HEK293 (cell line): ENCODE data around the gene ITGA11.

Source experiments
- CTCF ChIA-PET: fragments of 350-600 bp; formaldehyde crosslinking; extraction: SDS; loops from one replicate; lab custom pipeline; 2021; ENCODE audit warnings: antibody characterized with exemption; lab: Yijun Ruan, JAX
- POLR2A ChIA-PET: fragments of 300-600 bp; formaldehyde crosslinking; extraction: SDS; loops from one replicate; lab custom pipeline; 2020; ENCODE audit warnings: antibody characterized with exemption, inconsistent platforms; lab: Yijun Ruan, JAX
- H3K27ac ChIP-seq: fragments of 200-500 bp; sonication (Bioruptor generic); 2 replicates; pipeline ENCODE4 v1.5.1; 2014; ENCODE audit warnings: low read depth, low read length, control low read depth, inconsistent platforms; ENCODE audit errors: extremely low read depth
- H3K36me3 ChIP-seq, 2 experiments: fragments of 200-500 bp in 1 of 2; sonication (Bioruptor generic) in 1 of 2; 1 replicate in 1 of 2; 2 replicates in 1 of 2; pipeline ENCODE4 v1.5.1; 2014 to 2017; ENCODE audit warnings: inconsistent platforms in 2 of 2, low read length in 2 of 2; ENCODE audit not compliant: control insufficient read depth in 2 of 2, insufficient read depth in 1 of 2
- H3K4me1 ChIP-seq: fragments of 200-500 bp; sonication (Bioruptor generic); 2 replicates; pipeline ENCODE4 v1.5.1; 2014; ENCODE audit warnings: mild to moderate bottlenecking, low read length, inconsistent platforms; ENCODE audit not compliant: control insufficient read depth, insufficient read depth
- H3K4me3 ChIP-seq: 2 replicates; pipeline ENCODE4 v1.5.1; 2011; ENCODE audit warnings: low read depth, mild to moderate bottlenecking, control low read depth, low read length, moderate library complexity
- H3K9me3 ChIP-seq: fragments of 200-500 bp; sonication (Bioruptor generic); 2 replicates; pipeline ENCODE4 v1.5.1; 2014; ENCODE audit warnings: low read depth, low read length, inconsistent platforms; ENCODE audit not compliant: control insufficient read depth, insufficient read depth
- GLIS1 ChIP-seq: fragments of 450-650 bp; formaldehyde crosslinking; IDR thresholded peaks from 2 replicates; pipeline ENCODE4 v1.5.1; 2016; ENCODE audit warnings: missing biosample characterization, missing genetic modification characterization
- PATZ1 ChIP-seq: fragments of 450-650 bp; formaldehyde crosslinking; IDR thresholded peaks from 2 replicates; pipeline ENCODE4 v1.5.1; 2016; ENCODE audit warnings: missing biosample characterization, missing genetic modification characterization
- SALL2 ChIP-seq: fragments of 450-650 bp; formaldehyde crosslinking; IDR thresholded peaks from 2 replicates; pipeline ENCODE4 v1.5.0; 2017; ENCODE audit warnings: missing biosample characterization, mild to moderate bottlenecking, missing genetic modification characterization, borderline replicate concordance
- ZBTB6 ChIP-seq: fragments of 450-650 bp; formaldehyde crosslinking; IDR thresholded peaks from 2 replicates; pipeline ENCODE4 v1.5.1; 2017; ENCODE audit warnings: missing biosample characterization, missing genetic modification characterization
- ZEB2 ChIP-seq: fragments of 450-650 bp; formaldehyde crosslinking; IDR thresholded peaks from 2 replicates; pipeline ENCODE4 v1.5.1; 2016; ENCODE audit warnings: missing biosample characterization, missing genetic modification characterization
- ZFP3 ChIP-seq: fragments of 450-650 bp; formaldehyde crosslinking; IDR thresholded peaks from 2 replicates; pipeline ENCODE4 v1.5.1; 2016; ENCODE audit warnings: low read depth, missing biosample characterization, missing genetic modification characterization
- ZNF16 ChIP-seq: fragments of 450-650 bp; formaldehyde crosslinking; IDR thresholded peaks from 2 replicates; pipeline ENCODE4 v1.5.1; 2016; ENCODE audit warnings: low read depth, missing biosample characterization, missing genetic modification characterization
- ZNF239 ChIP-seq: fragments of 450-650 bp; formaldehyde crosslinking; IDR thresholded peaks from 2 replicates; pipeline ENCODE4 v1.5.1; 2016; ENCODE audit warnings: missing biosample characterization, missing genetic modification characterization
- ZNF280C ChIP-seq: fragments of 450-650 bp; formaldehyde crosslinking; IDR thresholded peaks from 2 replicates; pipeline ENCODE4 v1.5.1; 2016; ENCODE audit warnings: missing biosample characterization, missing genetic modification characterization
- ZNF324 ChIP-seq: fragments of 450-650 bp; formaldehyde crosslinking; IDR thresholded peaks from 2 replicates; pipeline ENCODE4 v1.5.1; 2016; ENCODE audit warnings: missing biosample characterization, missing genetic modification characterization
- ZNF398 ChIP-seq: fragments of 450-650 bp; formaldehyde crosslinking; IDR thresholded peaks from 2 replicates; pipeline ENCODE4 v1.5.1; 2017; ENCODE audit warnings: missing biosample characterization, missing genetic modification characterization
- ZNF423 ChIP-seq: fragments of 450-650 bp; formaldehyde crosslinking; IDR thresholded peaks from 2 replicates; pipeline ENCODE4 v1.5.1; 2016; ENCODE audit warnings: missing biosample characterization, missing genetic modification characterization
- ZNF433 ChIP-seq: fragments of 450-650 bp; formaldehyde crosslinking; IDR thresholded peaks from 2 replicates; pipeline ENCODE4 v1.5.1; 2016; ENCODE audit warnings: missing biosample characterization, missing genetic modification characterization, low read depth
- ZNF560 ChIP-seq: fragments of 450-650 bp; formaldehyde crosslinking; IDR thresholded peaks from 2 replicates; pipeline ENCODE4 v1.5.1; 2017; ENCODE audit warnings: missing biosample characterization, missing genetic modification characterization, borderline replicate concordance
- ZNF561 ChIP-seq: fragments of 450-650 bp; IDR thresholded peaks from 2 replicates; pipeline ENCODE4 v1.5.1; 2018; ENCODE audit warnings: missing biosample characterization, missing genetic modification characterization, borderline replicate concordance
- ZNF623 ChIP-seq: fragments of 450-650 bp; formaldehyde crosslinking; IDR thresholded peaks from 2 replicates; pipeline ENCODE4 v1.5.1; 2016; ENCODE audit warnings: missing biosample characterization, missing genetic modification characterization
- ZNF654 ChIP-seq: fragments of 450-650 bp; formaldehyde crosslinking; IDR thresholded peaks from 2 replicates; pipeline ENCODE4 v1.5.1; 2016; ENCODE audit warnings: low read depth, missing biosample characterization, missing genetic modification characterization
- ZNF701 ChIP-seq: fragments of 450-650 bp; formaldehyde crosslinking; IDR thresholded peaks from 2 replicates; pipeline ENCODE4 v1.5.1; 2016; ENCODE audit warnings: missing biosample characterization, missing genetic modification characterization
- ZNF830 ChIP-seq: fragments of 450-650 bp; IDR thresholded peaks from 2 replicates; pipeline ENCODE4 v1.5.0; 2018; ENCODE audit warnings: missing biosample characterization, missing genetic modification characterization, low read depth, mild to moderate bottlenecking, moderate library complexity
- ZSCAN16 ChIP-seq: fragments of 450-650 bp; formaldehyde crosslinking; IDR thresholded peaks from 2 replicates; pipeline ENCODE4 v1.5.1; 2016; ENCODE audit warnings: missing biosample characterization, missing genetic modification characterization
- ZSCAN5A ChIP-seq: fragments of 450-650 bp; formaldehyde crosslinking; IDR thresholded peaks from 2 replicates; pipeline ENCODE4 v1.5.1; 2016; ENCODE audit warnings: missing biosample characterization, missing genetic modification characterization
- TF ChIP-seq, protein P1 (sequence below): fragments of 450-650 bp; formaldehyde crosslinking; IDR thresholded peaks from 2 replicates; pipeline ENCODE4 v1.5.1; 2016; ENCODE audit warnings: missing biosample characterization, missing genetic modification characterization
- TF ChIP-seq, protein P2 (sequence below): fragments of 450-650 bp; formaldehyde crosslinking; IDR thresholded peaks from 2 replicates; pipeline ENCODE4 v1.5.1; 2016; ENCODE audit warnings: missing biosample characterization, missing genetic modification characterization
- TF ChIP-seq, protein P3 (sequence below): IDR thresholded peaks from 2 replicates; pipeline ENCODE4 v1.6.1; 2011; ENCODE audit warnings: mild to moderate bottlenecking, low read depth, low read length, borderline replicate concordance

ITGA11 gene

DNA sequence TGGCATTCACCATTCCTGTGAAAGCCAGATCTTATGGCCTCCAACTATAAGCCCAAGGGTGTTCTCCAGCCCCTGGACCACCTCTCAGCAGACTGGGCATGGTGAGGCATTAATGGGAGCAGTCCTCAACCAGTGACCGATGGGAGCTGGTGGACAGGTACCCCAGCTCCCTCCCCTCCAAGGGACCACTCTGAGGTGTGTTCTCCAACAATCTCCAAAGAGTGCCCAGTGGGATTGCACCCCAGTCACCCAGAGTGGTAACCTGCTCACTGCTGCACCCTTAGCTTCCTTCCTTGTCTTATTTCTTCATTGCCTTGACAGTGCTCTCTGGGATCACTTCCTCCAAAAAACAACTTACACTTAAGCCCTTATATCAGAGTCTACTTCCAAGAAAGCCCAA is 8.2 kb upstream of the ITGA11 start:
- CTCF ChIA-PET = no interaction called here
- Histone ChIP-seq H3K27ac (no peak overlapping the region), H3K4me1 (no peaks in the 10 kb centered on the region), H3K4me3 (no peak overlapping the region), H3K9me3 (no peaks in the 10 kb centered on the region), H3K36me3 (no peaks in the 10 kb centered on the region)
- no peak for TF ChIP-seq ZNF561 (tag by site-specific recombination)
- no peak for TF ChIP-seq ZFP3 (tag by site-specific recombination)
- no peak for TF ChIP-seq ZSCAN5A
- no peak for TF ChIP-seq ZNF324 (tag by site-specific recombination)
- TF ChIP-seq, protein P1, sequence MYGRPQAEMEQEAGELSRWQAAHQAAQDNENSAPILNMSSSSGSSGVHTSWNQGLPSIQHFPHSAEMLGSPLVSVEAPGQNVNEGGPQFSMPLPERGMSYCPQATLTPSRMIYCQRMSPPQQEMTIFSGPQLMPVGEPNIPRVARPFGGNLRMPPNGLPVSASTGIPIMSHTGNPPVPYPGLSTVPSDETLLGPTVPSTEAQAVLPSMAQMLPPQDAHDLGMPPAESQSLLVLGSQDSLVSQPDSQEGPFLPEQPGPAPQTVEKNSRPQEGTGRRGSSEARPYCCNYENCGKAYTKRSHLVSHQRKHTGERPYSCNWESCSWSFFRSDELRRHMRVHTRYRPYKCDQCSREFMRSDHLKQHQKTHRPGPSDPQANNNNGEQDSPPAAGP = no peak
- TF ChIP-seq ZNF423 = no peak
- no peak for TF ChIP-seq ZNF433 (tag by site-specific recombination)
- TF ChIP-seq GLIS1 (tag by site-specific recombination) = no peak
- TF ChIP-seq ZSCAN16 (tag by site-specific recombination) = no peak
- TF ChIP-seq ZNF560 = no peak
- no peak for TF ChIP-seq SALL2
- no peak for TF ChIP-seq ZBTB6 (tag by site-specific recombination)
- TF ChIP-seq ZNF654 = no peak
- POLR2A ChIA-PET = no interaction called here

GRCh38 chr15:68439506-68439905 is 7.5 kb upstream of the ITGA11 start:
- ChIA-PET POLR2A (no interaction called here), CTCF (no interaction called here)
- TF ChIP-seq, protein P2, sequence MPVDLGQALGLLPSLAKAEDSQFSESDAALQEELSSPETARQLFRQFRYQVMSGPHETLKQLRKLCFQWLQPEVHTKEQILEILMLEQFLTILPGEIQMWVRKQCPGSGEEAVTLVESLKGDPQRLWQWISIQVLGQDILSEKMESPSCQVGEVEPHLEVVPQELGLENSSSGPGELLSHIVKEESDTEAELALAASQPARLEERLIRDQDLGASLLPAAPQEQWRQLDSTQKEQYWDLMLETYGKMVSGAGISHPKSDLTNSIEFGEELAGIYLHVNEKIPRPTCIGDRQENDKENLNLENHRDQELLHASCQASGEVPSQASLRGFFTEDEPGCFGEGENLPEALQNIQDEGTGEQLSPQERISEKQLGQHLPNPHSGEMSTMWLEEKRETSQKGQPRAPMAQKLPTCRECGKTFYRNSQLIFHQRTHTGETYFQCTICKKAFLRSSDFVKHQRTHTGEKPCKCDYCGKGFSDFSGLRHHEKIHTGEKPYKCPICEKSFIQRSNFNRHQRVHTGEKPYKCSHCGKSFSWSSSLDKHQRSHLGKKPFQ (tag by site-specific recombination) = no peak
- TF ChIP-seq ZNF280C (tag by site-specific recombination) = no peak
- TF ChIP-seq ZNF701 (tag by site-specific recombination) = no peak
- no peak for TF ChIP-seq ZNF623
- TF ChIP-seq ZNF16 (tag by site-specific recombination) = no peak
- no peak for TF ChIP-seq PATZ1 (tag by site-specific recombination)
- TF ChIP-seq ZNF239 (tag by site-specific recombination) = no peak
- no peak for TF ChIP-seq GLIS1 (tag by site-specific recombination)
- no peak for TF ChIP-seq ZNF398 (tag by site-specific recombination)
- TF ChIP-seq, protein P3, sequence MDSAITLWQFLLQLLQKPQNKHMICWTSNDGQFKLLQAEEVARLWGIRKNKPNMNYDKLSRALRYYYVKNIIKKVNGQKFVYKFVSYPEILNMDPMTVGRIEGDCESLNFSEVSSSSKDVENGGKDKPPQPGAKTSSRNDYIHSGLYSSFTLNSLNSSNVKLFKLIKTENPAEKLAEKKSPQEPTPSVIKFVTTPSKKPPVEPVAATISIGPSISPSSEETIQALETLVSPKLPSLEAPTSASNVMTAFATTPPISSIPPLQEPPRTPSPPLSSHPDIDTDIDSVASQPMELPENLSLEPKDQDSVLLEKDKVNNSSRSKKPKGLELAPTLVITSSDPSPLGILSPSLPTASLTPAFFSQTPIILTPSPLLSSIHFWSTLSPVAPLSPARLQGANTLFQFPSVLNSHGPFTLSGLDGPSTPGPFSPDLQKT = no peak
- TF ChIP-seq ZNF830 = no peak
- no peak for TF ChIP-seq ZEB2 (tag by site-specific recombination)

More at GRCh38 chr15:68439506-68439905, 7.5 kb upstream of the ITGA11 start:
- Histone ChIP-seq H3K4me1 (no peaks in the 10 kb centered on the region), H3K27ac (no peak overlapping the region), H3K4me3 (no peak overlapping the region), H3K9me3 (no peaks in the 10 kb centered on the region), H3K36me3 (no peaks in the 10 kb centered on the region)
